Measurements from ENCODE around the gene SHH.

DNA sequence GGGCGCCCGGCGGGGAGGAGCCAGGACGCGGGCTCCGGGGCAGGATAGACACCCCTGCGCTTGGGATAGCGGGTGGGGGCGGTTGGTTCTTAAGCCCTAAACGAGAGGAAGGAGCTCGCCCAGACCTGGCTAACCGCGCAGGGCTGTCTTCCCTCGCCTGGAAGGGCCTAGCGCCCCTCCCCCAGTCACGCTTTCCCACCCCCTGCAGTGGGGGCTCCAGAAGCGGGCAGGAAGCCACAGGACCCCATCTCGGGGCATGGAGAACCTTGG, 6.5 kb downstream of the SHH start:
- TF ChIP-seq, protein P1, sequence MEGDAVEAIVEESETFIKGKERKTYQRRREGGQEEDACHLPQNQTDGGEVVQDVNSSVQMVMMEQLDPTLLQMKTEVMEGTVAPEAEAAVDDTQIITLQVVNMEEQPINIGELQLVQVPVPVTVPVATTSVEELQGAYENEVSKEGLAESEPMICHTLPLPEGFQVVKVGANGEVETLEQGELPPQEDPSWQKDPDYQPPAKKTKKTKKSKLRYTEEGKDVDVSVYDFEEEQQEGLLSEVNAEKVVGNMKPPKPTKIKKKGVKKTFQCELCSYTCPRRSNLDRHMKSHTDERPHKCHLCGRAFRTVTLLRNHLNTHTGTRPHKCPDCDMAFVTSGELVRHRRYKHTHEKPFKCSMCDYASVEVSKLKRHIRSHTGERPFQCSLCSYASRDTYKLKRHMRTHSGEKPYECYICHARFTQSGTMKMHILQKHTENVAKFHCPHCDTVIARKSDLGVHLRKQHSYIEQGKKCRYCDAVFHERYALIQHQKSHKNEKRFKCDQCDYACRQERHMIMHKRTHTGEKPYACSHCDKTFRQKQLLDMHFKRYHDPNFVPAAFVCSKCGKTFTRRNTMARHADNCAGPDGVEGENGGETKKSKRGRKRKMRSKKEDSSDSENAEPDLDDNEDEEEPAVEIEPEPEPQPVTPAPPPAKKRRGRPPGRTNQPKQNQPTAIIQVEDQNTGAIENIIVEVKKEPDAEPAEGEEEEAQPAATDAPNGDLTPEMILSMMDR (IDR thresholded peaks at IDR 0.05) = no peak
- no peak for TF ChIP-seq POLR2A (IDR thresholded peaks at IDR 0.05)

Data from testis (tissue), 2 donors.